IPS-20b (cell line): ENCODE results near the gene CLMN.

Source experiments
- H3K27ac ChIP-seq: one replicate; pipeline ENCODE4 v1.5.1; 2013; ENCODE audit warnings: low read length
- H3K27me3 ChIP-seq: 2 replicates; pipeline ENCODE4 v1.6.1; 2013; ENCODE audit warnings: mild to moderate bottlenecking, low read length, inconsistent platforms; ENCODE audit not compliant: insufficient read depth
- H3K36me3 ChIP-seq: 2 replicates; pipeline ENCODE4 v1.6.1; 2013; ENCODE audit warnings: low read depth, mild to moderate bottlenecking, inconsistent platforms, low read length, moderate library complexity; ENCODE audit not compliant: insufficient read depth
- H3K4me1 ChIP-seq: 2 replicates; pipeline ENCODE4 v1.6.1; 2013; ENCODE audit warnings: mild to moderate bottlenecking, control low read depth, inconsistent platforms, low read length, moderate library complexity; ENCODE audit not compliant: insufficient read depth
- H3K4me3 ChIP-seq: 2 replicates; pipeline ENCODE4 v1.5.1; 2013; ENCODE audit warnings: mild to moderate bottlenecking, low read length, inconsistent platforms
- H3K9ac ChIP-seq: 2 replicates; pipeline ENCODE4 v1.6.1; 2013; ENCODE audit warnings: low read depth, mild to moderate bottlenecking, inconsistent platforms, low read length, moderate library complexity
- H3K9me3 ChIP-seq: 2 replicates; pipeline ENCODE4 v1.6.1; 2013; ENCODE audit warnings: mild to moderate bottlenecking, low read depth, low read length, inconsistent platforms; ENCODE audit not compliant: insufficient read depth

CLMN gene

GRCh38 chr14:95318399-95319311 lies 1.1 kb downstream of the CLMN start:
- Histone ChIP-seq H3K4me1 (no peaks in the 10 kb centered on the region; the same call in 1 of the 2 replicates), H3K9ac (no peak overlapping the region; the same call in 1 of the 2 replicates), H3K9me3 (no peaks in the 10 kb centered on the region), H3K36me3 (no peaks in the 10 kb centered on the region), H3K27ac (no peak overlapping the region), H3K27me3 (peaks cover 45% of the 10 kb centered on the region), H3K4me3 (peak overlapping the region; percentile 76)

DNA sequence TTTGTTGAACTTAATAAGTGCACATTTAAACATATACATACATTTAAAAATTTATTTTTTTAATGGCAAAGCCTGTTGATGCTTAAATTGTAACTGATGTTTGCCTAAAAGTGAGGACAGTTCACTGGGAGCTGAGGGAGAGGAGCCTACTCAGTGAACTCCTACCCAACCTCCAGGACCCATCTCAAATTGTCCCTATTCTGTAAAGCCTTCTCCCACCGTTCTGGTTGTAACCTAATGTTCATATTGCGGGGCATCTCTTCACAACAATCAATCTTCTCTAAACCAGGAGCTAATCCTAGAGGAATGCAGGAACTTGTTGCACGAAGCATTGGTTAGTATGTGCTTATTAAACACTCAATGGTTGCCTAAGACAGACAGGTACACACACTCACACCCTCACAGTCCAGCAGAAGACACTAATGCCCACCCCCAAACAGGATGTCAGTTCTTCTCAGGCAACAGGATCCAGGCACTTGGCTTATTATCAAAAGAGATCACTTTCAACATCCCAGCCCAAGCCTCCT lies 1.8 kb downstream of the CLMN start:
- Histone ChIP-seq H3K4me1 (no peaks in the 10 kb centered on the region; the same call in 1 of the 2 replicates), H3K4me3 (no peak overlapping the region), H3K9me3 (no peaks in the 10 kb centered on the region), H3K9ac (no peak overlapping the region), H3K36me3 (no peaks in the 10 kb centered on the region), H3K27me3 (peaks cover 45% of the 10 kb centered on the region), H3K27ac (no peak overlapping the region)

DNA sequence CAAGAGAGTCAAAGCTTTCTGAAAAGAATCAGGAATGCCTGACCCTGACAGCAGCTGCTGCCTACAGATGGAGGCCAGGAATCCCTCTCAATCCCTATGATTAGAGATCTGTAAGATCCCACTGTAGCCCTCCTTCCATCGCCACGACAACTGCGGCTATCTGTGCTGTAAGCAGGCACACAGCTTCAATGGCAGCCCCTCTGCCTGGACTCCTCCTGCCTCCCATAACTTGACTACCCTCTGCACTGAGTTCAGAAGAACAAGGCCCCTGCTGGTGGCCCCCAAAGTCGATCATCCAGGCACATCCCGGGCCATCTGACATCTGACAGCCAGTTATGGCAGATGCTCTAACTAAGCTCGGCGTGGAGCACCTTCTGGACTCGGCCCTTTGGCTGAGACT lies 2.9 kb downstream of the CLMN start:
- H3K36me3 ChIP-seq = no peaks in the 10 kb centered on the region
- H3K27me3 ChIP-seq = peaks cover 41% of the 10 kb centered on the region
- H3K4me1 ChIP-seq = no peaks in the 10 kb centered on the region; the same call in 1 of the 2 replicates
- H3K4me3 ChIP-seq = no peak overlapping the region
- H3K9me3 ChIP-seq = no peaks in the 10 kb centered on the region
- H3K27ac ChIP-seq = no peak overlapping the region
- H3K9ac ChIP-seq = no peak overlapping the region

DNA sequence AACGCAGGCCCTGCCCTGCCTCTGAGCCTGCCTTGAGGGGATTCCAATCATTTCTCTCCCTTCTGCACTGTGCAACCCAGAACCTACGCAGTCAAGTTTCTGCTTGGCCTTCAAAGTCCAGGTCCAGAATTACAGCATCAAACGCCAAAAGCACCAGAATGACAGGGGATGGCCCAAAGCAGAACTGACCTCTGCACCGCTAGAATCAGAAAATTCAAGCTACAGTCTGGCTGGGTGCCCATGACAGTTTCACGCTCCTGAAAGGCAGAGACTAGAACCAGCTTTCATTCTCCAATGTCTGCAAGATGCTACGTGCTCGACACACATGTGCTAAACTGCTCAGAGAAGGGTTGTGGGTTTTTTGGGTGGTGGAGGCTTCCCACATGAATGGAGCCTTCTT lies 4.1 kb downstream of the CLMN start:
- no peak overlapping the region for H3K27ac ChIP-seq
- H3K4me1 ChIP-seq = no peaks in the 10 kb centered on the region; the same call in 1 of the 2 replicates

DNA sequence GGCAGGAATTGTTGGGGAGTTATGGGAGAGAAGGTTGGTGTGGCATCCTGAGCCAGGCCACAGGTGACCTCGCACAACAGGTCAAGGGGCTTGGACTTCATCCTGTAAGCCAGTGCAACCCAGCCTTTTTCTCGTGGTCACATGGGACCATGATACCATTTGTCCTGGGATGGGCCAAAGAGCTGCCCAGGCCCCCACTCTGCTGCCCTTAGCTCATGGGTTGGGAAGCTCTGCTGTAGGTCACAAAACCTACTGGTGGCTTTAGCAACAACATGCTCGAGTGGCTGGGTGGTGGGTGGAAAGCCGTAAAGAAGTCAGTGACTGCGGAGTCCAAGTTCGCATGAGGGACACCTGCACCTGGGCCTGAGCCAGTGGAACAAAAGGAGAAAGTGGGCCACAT lies 4.6 kb downstream of the CLMN start:
- Histone ChIP-seq H3K27ac (no peak overlapping the region), H3K4me3 (no peak overlapping the region), H3K36me3 (no peaks in the 10 kb centered on the region), H3K9me3 (no peaks in the 10 kb centered on the region), H3K4me1 (no peaks in the 10 kb centered on the region), H3K27me3 (peaks cover 25% of the 10 kb centered on the region), H3K9ac (no peak overlapping the region)

More for the DNA sequence above, 4.1 kb downstream of the CLMN start:
- Histone ChIP-seq H3K27me3 (peaks cover 28% of the 10 kb centered on the region), H3K9ac (no peak overlapping the region), H3K36me3 (no peaks in the 10 kb centered on the region), H3K4me3 (no peak overlapping the region), H3K9me3 (no peaks in the 10 kb centered on the region)

DNA sequence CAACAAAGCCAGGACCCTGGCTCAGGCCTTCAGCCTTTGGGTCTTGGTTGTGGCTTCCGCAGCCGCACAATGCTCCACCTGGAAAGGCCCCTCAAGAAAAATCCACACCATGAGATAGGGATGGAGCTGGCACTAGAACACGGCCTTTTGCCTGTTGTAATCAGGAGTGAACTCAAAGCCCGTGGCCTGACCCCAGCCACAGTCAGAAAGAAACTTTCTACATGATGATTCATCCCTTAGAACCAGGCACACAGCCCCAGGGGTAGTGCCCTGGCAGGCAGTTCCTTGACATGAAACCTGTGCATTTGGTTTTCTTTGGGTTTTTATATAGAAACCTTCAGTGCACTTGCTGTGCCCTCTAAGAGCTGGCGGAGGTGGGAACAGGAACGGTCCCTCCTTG lies 5.1 kb downstream of the CLMN start:
- H3K9me3 ChIP-seq = no peaks in the 10 kb centered on the region
- H3K4me1 ChIP-seq = no peaks in the 10 kb centered on the region
- peaks cover 25% of the 10 kb centered on the region for H3K27me3 ChIP-seq
- no peak overlapping the region for H3K4me3 ChIP-seq
- no peaks in the 10 kb centered on the region for H3K36me3 ChIP-seq
- no peak overlapping the region for H3K27ac ChIP-seq
- no peak overlapping the region for H3K9ac ChIP-seq

- peaks cover 17% of the 10 kb centered on the region for H3K27me3 ChIP-seq
These were observed 6.0 kb downstream of the CLMN start for GRCh38 chr14:95313707-95314106.

GRCh38 chr14:95313190-95313589 lies 6.5 kb downstream of the CLMN start:
- Histone ChIP-seq H3K27me3 (peaks cover 12% of the 10 kb centered on the region), H3K27ac (no peak overlapping the region), H3K9ac (no peak overlapping the region)

More at GRCh38 chr14:95313707-95314106, 6.0 kb downstream of the CLMN start:
- no peak overlapping the region for H3K4me3 ChIP-seq
- no peak overlapping the region for H3K27ac ChIP-seq
- H3K4me1 ChIP-seq = no peaks in the 10 kb centered on the region
- no peak overlapping the region for H3K9ac ChIP-seq
- no peaks in the 10 kb centered on the region for H3K36me3 ChIP-seq
- H3K9me3 ChIP-seq = no peaks in the 10 kb centered on the region

GRCh38 chr14:95312311-95312710 lies 7.4 kb downstream of the CLMN start:
- peaks cover 5% of the 10 kb centered on the region; the same call in 1 of the 2 replicates for H3K27me3 ChIP-seq
- H3K4me3 ChIP-seq = no peak overlapping the region
- H3K27ac ChIP-seq = no peak overlapping the region
- H3K9me3 ChIP-seq = no peaks in the 10 kb centered on the region
- H3K9ac ChIP-seq = no peak overlapping the region
- no peaks in the 10 kb centered on the region for H3K4me1 ChIP-seq
- no peaks in the 10 kb centered on the region for H3K36me3 ChIP-seq

More at GRCh38 chr14:95313190-95313589, 6.5 kb downstream of the CLMN start:
- Histone ChIP-seq H3K9me3 (no peaks in the 10 kb centered on the region), H3K36me3 (no peaks in the 10 kb centered on the region), H3K4me3 (no peak overlapping the region), H3K4me1 (no peaks in the 10 kb centered on the region)

DNA sequence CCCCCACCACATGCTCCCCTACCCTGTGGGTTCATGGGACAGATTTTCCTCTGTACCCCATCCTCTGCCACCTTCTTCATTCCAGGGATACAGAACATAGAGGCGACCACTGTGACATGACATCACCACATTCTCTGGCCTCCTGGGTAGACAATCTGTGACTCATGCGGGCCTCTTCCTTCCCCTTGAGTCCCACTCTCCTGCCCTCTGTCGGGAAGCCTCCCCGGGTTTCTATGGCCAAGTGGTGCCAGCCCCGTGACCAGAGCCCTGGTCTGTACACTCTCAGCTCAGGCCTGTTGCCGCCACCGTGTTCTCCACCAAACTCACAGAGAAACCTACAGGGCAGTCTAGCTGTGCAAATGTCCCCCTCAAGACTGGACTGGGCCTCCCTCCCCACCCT lies 8.0 kb downstream of the CLMN start:
- Histone ChIP-seq H3K36me3 (no peaks in the 10 kb centered on the region), H3K9ac (no peak overlapping the region), H3K27me3 (no peaks in the 10 kb centered on the region), H3K9me3 (no peaks in the 10 kb centered on the region), H3K27ac (no peak overlapping the region), H3K4me1 (no peaks in the 10 kb centered on the region), H3K4me3 (no peak overlapping the region)

DNA sequence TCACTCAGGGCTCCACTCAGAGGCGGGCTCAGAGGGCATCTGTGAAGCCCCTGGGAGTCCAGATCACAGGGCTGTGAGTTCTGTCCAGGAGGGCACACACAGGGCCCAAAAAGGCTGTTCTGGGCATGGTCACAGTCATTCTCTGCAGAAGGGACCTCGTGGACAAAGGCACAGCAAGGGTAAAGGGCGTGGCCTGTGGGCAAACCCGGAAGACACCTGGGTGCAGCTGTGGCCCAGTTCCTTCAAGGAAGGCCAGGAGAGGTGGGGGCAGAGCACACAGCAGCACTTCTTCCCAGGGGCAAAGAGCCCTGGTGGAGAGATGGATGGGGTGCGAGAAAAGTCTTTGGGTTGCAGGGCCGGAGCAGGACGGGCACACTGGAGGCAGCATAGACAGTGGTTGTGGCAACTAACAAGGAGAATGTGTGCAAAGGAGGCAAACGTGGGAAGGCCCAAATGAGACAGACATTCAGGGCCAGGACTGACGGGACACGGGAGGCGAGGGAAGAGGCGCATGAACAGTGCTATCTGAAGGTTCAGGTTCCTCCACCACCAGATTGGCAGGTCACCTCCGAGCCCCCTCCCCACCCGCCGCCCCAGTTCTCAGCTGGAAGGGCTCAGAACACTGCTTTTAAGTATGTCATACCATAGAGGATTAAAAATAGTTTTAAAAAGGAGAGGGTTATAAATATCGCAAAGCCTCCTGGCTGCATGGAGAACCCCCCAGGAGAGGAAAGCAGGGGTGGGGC lies 8.9 kb downstream of the CLMN start:
- H3K27ac ChIP-seq = no peak overlapping the region
- no peaks in the 10 kb centered on the region for H3K9me3 ChIP-seq
- no peaks in the 10 kb centered on the region for H3K4me1 ChIP-seq
- H3K36me3 ChIP-seq = no peaks in the 10 kb centered on the region
- H3K9ac ChIP-seq = no peak overlapping the region
- H3K27me3 ChIP-seq = no peaks in the 10 kb centered on the region
- no peak overlapping the region for H3K4me3 ChIP-seq
